GM19468 (cell line): ENCODE data around the gene ARHGAP1.
"Not testable (repeated sequence)": the region's sequence is repeated elsewhere in the genome, so short reads cannot be mapped to it uniquely, and the experiment has no call there.

ENCODE experiments used
- ATAC-seq: cut with Tn5 transposase; IDR thresholded peaks from one replicate; pipeline ENCODE4 v1.9.1; 2021; ENCODE audit warnings: mild to moderate bottlenecking, moderate library complexity, moderate number of reproducible peaks; ENCODE audit not compliant: unreplicated experiment; ENCODE audit errors: extremely low read depth

The ARHGAP1 gene

DNA sequence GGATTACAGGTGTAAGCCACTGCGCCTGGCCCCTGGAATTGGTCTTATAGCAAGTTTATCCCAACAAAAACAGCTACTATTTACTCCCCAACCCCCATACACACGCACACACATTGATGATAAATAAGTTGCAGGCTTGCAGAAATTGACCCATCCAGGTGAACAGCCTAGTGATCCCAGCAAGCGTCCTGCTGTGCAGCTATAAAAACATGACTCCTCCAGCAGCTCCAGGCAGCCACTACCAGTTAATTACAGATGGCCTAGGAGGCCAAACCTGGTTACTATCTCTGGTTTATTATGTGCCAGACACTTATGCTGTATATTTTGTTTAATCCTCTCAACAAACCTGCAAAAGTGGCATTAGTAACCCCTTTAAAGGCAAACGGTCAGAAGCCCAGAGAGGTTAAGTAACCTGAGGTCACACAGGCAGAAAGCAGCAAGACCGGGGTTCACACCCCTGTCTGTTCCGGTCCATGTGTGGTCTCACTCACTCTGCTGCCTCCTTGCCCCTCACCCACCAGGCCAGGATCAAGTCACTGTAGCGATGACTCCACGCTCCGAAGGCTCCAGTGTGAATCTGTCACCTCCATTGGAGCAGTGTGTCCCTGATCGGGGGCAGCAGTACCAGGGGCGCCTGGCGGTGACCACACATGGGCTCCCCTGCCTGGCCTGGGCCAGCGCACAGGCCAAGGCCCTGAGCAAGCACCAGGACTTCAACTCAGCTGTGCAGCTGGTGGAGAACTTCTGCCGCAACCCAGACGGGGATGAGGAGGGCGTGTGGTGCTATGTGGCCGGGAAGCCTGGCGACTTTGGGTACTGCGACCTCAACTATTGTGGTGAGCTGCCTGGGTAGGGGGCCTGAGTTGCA lies 25.2 kb upstream of the ARHGAP1 start:
- ATAC-seq, result no peak

DNA sequence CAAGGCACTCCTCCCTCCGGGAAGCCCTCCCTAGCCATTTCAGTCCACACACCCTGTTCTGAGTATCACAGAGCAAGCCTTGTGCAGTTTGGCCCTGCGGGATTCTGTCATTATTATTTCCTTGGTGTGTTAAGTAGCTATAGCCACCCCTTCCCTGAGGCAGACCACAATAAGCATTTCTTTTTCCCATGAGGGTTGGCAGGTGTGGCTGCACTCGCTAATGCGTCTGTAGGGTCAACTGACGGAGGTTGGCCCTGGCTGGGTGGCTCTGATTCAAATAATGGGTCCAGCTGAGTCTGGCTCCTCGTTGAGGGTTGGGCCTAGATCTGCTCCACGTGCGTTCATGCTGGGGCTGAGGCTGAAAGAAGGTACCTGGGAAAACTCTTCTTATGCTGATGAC lies 23.7 kb upstream of the ARHGAP1 start:
- no peak for ATAC-seq

DNA sequence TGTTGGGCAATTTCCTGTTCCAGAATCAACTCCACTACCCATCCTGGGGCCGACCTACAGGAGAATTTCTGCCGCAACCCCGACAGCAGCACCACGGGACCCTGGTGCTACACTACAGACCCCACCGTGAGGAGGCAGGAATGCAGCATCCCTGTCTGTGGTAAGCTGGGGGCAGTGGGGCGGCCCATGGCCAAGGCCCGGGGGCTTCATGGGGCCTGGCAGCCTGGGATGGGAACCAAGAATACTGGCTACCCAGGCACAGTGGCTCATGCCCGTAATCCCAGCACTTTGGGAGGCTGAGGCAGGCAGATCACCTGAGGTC lies 22.9 kb upstream of the ARHGAP1 start:
- ATAC-seq, result no peak

DNA sequence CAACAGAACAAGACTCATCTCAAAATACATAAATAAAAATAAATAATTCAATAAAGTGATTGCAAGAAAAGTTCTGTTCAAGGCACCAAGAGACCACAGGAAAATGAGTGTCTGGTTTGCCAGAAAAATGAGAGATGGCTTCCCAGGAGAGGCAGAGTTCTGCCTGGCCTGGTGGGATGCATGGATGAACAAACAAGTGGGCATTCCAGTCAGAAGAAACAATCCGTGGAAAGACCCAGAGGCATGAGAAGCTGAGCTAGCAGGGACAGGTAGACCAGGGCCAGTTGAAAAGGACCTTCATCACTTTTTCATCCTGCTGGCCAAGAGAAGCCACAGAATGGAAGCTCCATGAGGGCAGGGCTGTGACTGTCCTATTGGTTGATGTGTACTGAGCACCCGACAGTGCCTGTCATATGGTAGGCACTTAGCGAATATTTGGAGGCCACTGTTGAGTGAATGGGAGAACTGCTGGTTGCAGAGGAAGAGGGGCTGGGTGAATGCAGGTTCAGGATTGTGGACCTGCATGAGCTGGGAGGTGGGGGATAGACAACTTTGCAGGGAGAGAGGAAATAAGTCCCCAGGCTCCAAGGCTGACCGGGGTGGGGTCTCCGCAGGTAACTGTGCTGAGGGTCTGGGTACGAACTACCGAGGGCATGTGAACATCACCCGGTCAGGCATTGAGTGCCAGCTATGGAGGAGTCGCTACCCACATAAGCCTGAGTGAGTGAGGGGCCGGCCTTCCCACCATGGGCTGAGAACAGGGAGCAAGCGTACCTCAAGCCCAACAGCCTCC lies 22.3 kb upstream of the ARHGAP1 start:
- no peak for ATAC-seq

DNA sequence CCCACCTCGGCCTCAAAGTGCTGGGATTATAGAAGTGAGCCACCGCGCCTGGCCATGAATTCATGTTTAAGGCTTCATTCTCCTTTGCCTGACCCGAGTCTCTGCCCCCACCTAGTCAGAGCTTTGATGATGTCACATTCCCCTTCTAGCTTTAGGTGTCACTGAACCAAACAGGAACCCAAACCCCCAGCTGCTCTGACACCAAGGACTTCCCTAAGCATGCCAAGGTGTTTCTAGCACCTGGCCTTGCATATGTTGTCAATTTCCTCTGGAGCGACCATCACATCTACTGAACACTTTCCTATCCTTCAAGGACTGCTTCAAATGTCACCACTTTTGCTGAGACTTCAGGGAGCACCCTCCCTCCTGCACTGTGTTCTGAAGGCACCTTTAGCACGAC lies 20.9 kb upstream of the ARHGAP1 start:
- ATAC-seq, result no peak

DNA sequence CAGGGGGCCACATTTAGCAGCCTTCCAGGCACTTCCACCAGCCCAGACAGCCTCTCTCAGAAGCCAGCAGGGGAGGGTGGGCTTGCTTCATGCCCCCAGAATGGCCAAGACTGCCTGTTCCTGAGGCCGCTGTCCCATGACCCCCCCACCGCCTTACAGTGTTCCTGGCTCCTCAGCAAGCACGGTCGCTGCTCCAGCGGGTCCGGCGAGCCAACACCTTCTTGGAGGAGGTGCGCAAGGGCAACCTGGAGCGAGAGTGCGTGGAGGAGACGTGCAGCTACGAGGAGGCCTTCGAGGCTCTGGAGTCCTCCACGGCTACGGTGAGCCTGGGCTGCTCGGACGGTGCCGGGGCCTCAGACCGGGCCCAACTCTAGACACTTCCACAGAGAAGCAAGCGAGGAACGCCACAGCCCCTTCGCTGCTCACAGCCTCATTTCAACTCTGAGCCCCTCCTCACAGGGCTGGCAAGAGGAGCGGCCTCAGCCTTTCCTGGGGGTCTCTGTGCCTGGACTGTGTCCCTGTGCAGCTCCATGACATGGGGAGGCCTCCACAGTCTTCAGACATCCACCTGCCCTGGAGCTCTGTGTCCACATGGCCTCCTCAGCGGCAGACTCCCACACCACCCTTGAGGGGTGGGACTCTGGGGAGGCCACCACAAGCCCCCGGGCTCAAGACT lies 19.3 kb upstream of the ARHGAP1 start:
- ATAC-seq, result no peak

DNA sequence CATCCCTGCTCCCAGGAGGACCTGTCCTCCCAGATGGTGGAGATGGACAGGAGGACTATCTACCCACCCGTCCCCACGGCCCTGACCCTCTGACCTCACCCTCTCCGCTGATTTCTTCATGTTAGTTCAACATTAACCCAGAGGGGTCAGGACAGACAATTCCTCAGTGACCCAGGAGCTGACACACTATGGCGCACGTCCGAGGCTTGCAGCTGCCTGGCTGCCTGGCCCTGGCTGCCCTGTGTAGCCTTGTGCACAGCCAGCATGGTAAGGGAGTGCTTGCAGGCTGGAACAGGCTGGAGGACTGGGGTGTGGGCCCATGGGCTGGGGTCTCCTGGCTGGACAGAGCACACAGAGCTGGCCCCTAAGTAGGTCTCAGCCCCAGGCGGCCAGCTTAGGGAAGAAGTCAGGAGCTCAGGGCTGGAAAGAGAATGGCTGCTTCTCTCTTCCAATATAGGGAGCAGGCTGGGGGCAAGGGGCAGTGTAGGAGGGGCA lies 18.7 kb upstream of the ARHGAP1 start, which contains the start of gene F2:
F2 (plus strand) TSS at position 166 of the 495 bp plus-strand sequence; CDS start at position 189, 23 bp downstream.
- no peak for ATAC-seq

DNA sequence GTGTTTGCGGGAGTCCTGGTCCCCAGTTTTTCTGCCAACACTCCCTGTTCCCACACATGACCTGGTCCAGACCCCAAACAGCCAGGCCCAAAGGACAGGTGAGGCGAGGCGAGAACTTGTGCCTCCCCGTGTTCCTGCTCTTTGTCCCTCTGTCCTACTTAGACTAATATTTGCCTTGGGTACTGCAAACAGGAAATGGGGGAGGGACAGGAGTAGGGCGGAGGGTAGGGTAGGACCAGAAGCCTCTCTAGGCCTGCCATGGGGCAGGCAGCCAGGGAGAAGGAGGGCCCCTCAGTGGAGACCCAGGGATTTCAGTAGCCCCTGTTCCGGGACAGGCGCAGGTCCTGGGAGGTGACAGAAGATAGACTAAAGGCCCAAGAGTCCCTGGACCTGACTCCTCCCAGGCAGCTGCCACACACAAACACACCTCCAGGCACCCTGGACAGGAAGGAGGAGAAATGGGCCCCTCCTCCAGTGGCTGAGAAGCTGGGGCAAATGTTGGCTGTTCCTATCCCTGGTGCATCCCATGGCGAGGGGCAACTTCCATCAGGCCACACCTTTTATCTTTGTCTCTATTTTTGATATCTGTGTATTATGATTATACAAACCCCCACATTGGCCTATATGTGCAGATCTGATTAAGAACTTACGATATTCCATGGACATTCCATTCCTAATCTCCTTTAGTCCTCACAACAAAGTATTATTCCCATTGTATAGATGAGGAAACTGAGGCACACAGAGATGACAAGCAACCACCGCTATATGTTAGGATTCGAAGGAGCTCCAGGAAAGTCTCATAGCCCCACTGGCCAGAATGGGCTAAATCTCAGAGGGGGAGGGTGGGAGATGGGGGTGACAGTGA lies 18.0 kb upstream of the ARHGAP1 start:
- no peak for ATAC-seq

DNA sequence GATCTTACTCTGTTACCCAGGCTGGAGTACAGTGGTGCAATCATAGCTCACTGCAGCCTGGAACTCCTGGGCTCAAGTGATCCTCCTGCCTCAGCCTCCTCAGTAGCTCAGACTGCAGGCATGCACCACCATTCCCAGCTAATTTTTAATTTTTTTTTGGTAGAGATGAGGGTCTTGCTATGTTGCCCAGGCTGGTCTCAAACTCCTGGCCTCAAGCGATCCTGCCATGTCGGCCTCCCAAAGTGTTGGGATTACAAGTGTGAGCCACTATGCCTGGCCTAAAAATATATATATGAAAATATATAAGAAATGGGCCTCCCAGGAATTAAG lies 17.4 kb upstream of the ARHGAP1 start:
- ATAC-seq, result not testable (repeated sequence)

DNA sequence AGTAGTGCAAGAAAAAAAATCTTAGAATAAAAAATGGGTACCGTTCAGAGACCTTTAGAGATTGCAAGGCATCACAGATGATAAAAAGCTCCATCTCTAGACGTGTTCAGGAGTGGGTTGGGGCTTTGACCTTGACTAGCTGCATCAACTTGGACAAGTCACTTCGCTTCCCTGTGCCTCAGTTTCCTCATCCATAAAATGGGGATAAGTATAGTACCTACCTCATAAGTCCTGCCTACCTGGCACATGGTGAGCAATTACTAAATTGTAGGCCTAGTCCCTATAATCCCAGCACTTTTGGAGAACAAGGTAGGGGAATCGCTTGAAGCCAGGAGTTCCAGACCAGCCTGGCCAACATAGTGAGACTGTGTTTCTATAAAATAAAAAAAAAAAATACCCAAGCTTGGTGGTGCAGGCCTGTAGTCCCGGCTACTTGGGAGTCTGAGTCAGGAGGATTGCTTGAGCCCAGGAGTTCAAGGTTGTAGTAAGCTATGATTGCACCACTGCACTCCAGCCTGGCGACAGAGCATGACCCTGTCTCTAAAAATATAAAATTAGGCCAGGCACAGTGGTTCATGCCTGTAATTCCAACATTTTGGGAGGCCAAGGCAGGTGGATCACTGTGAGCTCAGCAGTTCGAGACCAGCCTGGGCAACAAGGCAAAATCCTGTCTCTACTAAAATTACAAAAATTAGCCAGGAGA lies 12.6 kb upstream of the ARHGAP1 start:
- ATAC-seq, result no peak

DNA sequence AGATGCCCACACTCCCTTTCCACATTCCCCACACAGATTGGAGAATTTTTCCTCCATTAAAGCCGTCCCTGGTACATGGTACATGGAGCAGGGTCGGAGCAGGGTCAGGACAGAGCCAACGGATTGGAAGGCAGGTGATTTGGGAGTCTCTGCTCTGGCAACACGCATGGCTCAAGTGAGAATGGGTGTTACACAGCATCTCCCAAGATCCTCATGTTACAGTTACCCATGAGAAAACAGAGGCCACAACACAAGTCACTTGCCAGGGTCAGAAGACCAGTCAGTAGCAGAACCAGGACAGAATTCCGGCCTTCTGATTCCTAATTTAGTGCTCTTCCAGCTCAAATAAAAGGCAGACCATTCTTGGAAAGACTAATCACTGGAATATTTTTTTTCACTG lies 10.9 kb upstream of the ARHGAP1 start:
- ATAC-seq, result no peak

DNA sequence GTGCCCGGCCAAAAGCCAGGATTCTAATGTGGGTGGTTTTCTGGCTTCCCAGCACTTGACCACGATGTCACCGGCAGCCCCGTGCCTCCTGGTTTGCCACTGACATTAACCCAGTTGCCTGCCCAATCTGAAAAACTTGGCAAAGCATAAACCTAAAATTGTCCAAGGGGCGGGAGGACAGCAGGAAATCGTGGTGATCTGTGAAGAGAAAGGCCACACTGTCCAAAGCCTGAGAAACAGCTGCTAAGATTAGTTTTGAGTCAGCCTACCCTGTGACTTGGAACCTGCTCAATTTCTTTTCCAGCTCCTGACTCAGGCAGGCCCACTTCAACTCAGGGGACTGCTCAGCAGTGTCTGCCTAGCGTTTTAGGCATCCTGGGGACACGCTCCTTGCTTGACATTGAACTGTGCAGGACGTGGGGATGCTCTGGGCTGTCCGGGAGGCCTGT lies 10.4 kb upstream of the ARHGAP1 start:
- no peak for ATAC-seq

DNA sequence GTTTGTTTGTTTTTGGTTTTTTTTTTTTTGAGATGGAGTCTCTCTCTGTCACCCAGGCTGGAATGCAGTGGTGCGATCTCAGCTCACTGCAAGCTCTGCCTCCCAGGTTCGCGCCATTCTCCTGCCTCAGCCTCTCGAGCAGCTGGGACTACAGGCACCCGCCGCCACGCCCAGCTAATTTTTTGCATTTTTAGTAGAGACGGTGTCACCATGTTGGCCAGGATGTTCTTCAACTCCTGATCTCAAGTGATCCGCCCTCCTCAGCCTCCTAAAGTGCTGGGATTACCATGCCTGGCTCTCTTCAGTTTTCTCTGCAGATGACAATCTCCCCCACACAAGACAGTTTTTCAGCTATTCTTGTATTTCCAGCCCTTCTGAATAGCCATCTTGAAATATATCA lies 8.9 kb upstream of the ARHGAP1 start:
- ATAC-seq, result not testable (repeated sequence)

DNA sequence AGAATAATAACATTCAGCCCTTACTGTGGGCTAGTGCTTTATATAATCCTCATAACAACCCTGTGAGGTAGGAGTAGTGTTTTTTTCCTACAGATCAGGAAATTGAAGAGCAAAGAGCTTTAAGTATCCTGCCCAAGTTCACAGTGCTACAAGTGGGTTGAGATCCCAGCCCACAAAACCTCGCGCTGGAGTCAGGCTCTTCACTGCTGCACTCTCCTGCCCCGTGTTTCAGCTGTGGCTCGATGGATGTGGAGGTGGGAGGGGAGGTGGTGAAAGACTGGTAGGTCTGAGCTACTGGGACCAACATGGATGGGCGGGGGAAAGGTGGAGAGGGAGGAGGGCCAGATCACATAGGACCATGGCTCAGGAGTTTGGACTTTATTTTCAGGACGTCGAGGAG lies 6.5 kb upstream of the ARHGAP1 start:
- no peak for ATAC-seq

DNA sequence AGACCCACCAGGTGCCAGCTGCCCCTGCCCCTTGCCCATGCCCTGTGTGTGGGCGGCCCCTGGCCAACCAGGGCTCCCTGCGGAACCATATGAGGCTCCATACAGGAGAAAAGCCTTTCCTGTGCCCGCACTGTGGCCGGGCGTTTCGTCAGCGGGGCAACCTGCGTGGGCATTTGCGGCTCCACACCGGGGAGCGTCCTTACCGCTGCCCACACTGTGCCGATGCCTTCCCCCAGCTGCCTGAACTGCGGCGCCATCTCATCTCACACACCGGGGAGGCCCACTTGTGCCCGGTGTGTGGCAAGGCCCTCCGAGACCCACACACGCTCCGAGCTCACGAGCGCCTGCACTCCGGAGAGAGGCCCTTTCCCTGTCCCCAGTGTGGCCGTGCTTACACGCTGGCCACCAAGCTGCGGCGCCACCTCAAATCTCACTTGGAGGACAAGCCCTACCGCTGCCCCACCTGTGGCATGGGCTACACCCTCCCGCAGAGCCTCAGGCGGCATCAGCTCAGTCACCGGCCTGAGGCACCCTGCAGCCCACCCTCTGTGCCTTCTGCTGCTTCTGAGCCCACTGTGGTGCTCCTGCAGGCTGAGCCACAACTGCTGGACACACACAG lies 4.8 kb upstream of the ARHGAP1 start:
- ATAC-seq, result no peak

DNA sequence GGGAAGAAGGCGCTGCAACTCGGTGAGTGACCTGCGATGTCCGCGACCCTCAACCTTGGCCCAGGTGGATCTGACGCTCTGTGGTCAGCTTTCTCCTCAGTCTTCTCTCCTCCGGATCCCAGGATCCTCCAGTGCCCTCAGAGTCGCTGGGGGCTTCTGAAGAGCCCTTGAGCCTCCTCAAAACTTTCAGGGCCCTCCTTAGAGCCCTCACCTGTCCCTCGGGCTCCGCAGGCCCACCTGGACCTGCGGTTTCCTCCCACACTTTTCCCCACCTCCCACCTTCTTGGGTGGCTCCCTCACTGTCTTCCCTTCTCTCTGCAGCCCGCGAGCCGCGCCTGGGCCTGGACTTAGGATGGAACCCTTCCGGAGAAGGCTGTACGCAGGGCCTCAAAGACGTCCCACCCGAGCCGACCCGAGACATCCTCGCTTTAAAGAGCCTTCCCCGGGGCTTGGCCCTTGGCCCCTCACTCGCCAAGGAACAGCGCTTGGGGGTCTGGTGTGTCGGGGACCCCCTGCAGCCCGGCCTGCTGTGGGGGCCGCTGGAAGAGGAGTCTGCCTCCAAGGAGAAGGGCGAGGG lies 747 bp upstream of the ARHGAP1 start:
- no peak for ATAC-seq

DNA sequence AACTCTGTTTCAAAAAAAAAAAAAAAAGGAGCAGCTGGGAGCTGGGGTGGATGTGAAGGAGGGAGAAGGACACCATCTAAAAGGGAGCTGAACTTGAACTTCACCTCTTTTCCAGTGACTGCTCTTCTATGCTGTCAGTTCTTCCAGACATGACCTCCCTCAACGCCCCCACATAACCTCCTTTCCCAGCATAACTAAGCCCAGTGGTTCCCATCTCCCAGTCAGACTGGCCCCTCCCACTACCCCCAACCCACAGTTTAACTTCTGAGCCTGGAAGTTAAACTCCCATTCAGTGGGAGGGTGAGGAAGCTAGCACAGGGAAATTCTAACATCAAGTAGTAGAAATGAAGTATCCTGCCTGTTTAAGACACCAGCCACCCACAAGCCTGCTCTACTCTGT lies 1.8 kb downstream of the ARHGAP1 start:
- no peak for ATAC-seq

DNA sequence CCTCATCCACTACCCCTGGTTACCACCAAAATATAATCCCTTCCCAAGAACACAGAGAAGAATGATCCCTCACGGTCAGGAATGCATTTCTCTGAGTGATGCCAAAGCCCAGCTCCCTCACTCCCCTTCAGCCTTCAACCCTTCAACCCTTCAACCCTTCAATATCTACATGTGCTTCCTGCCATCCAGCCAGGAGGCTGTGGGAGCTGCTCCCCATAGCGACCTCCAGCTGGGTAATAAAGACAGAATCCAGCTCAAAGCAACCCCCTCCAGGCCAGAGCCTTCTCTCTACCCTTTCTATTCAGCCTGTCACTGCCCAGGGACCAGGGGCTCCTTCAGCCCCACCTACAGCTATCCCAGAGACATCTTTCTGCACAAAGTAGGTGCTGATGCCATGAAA lies 2.7 kb downstream of the ARHGAP1 start:
- no peak for ATAC-seq

DNA sequence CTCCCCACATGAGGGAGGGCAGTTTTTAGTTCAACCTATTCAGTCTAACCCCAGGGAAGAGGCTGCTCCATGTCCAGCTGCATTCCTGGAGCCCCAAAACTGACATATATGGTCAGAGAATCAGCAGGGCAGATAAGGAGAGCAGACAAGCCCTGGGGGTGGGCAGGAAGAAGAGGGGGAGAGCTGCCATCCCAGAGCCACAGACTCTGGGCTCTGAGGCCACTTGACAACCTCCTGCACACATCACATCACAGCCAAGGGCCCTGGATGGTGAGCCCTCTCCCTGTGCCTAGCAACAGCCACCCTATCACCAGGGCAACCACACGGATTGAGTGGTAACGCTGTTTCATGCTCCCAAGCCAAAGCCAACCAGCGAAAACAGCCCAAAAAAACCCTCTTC lies 3.1 kb downstream of the ARHGAP1 start:
- no peak for ATAC-seq
